HG03342 (cell line): ENCODE results near the gene RALA.
A peak's percentile ranks its signal among the peaks of the same experiment; 100 is the strongest.
"Not testable (repeated sequence)": the region's sequence is repeated elsewhere in the genome, so short reads cannot be mapped to it uniquely, and the experiment has no call there.

Experiments
- ATAC-seq: cut with Tn5 transposase; IDR thresholded peaks from one replicate; pipeline ENCODE4 v1.9.1; 2021; ENCODE audit warnings: mild to moderate bottlenecking, moderate library complexity; ENCODE audit not compliant: unreplicated experiment

Gene RALA

DNA sequence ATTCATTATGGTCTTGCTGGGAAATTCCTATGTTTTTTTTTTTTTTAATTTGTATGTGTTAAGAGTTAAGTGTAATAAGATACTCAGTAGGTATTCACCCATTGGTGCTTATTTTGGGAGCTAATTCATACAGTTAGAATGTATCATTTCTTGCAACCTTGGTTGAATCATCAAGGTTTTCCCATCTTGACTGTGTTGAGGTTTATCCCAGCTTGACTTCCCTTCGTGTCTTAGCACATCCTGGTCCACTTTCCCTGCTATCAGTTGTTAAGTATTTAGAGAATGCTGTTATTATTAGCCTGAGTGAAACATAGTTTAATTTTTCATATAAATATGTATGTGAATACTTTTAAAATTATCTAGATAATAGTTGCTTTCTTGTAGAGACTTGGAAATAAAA is 20.8 kb downstream of the RALA start:
- ATAC-seq: no peak

- ATAC-seq: no peak
These were observed 22.4 kb downstream of the RALA start for GRCh38 chr7:39645482-39646407.

DNA sequence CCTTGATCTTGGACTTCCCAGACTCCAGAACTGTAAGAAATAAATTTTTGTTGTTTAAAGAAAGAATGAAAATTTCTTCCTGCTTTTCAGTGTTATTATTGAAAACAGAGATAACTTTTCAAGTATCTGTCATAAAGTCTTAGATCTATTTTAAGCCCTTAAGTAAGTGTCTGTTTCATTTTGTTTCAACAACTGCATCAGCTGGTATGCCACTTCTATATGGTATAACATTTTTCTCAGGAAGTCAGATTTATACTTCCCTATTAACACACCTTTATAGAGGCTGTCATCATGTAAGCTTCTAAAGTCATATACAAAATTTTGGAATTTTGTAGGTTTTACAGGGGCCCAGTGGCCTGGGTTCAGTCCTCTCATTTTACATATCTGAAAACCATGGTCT is 24.4 kb downstream of the RALA start:
- ATAC-seq: no peak

DNA sequence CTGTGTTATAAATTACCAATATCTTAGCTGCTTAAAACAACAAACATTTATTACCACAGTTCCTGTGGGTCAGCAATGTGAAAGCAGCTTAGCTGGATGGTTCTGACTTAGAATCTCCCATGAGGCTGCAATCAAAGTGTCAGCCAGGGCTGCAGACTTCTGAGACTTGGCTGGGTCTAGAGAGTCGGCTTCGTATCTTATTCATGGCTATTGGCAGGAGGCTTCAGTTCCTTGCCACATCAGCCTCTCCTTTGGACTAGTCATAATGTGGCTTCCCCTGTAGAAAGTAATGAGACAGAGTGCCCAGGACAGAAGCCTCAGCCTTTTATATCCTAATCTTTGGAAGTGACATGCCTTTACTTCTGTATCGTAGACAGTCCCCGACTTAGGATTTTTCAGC is 27.3 kb downstream of the RALA start:
- no peak for ATAC-seq

GRCh38 chr7:39651265-39651664 is 27.9 kb downstream of the RALA start:
- no peak for ATAC-seq

GRCh38 chr7:39656415-39656814 is 33.0 kb downstream of the RALA start:
- ATAC-seq: peak; percentile 56

GRCh38 chr7:39659356-39660013 is 36.1 kb downstream of the RALA start:
- no peak for ATAC-seq

- ATAC-seq: no peak
These were observed 38.6 kb downstream of the RALA start for GRCh38 chr7:39661960-39662359.

GRCh38 chr7:39663263-39663662 is 39.9 kb downstream of the RALA start:
- ATAC-seq: no peak

GRCh38 chr7:39664057-39664456 is 40.7 kb downstream of the RALA start:
- ATAC-seq: no peak

DNA sequence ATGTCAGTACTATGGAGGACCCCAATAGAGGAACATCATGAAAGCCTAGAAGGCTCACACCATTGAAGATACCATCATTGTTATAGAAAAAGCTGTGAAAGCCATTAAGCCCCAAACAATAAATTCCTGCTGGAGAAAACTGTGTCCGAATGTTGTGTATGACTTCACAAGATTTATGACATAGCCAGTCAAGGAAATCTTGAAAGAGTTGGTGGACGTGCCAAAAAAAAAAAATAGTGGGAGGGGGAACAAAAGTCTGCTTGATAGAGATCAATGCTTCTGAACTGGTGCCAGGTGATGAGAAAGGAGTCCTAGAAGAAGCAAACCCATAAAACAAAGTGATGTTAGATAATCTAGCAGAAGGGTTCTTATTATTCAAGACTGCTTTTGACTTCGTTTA is 41.2 kb downstream of the RALA start:
- no peak for ATAC-seq

GRCh38 chr7:39666562-39666961 is 43.2 kb downstream of the RALA start:
- ATAC-seq: no peak

- no peak for ATAC-seq
These were observed 44.1 kb downstream of the RALA start for GRCh38 chr7:39667341-39667923.

DNA sequence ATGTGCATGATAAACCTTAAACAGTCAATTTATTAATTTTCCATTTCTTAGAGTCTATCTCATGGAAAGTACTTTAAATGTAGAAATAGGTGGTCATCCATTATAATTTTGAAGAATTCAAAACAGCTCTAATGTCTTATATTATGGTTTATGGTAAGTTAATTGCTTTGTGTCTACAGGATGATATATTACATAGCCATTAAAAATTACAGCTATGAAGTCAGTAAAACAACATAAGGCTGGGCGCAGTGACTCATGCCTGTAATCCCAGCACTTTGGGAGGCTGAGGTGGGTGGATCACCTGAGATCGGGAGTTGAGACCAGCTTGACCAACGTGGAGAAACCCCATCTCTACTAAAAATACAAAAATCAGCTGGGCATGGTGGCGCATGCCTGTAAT is 44.9 kb downstream of the RALA start:
- ATAC-seq: not testable (repeated sequence)

GRCh38 chr7:39670052-39670451 is 46.7 kb downstream of the RALA start:
- ATAC-seq: no peak

- no peak for ATAC-seq
These were observed 47.6 kb downstream of the RALA start for GRCh38 chr7:39670934-39671333.

DNA sequence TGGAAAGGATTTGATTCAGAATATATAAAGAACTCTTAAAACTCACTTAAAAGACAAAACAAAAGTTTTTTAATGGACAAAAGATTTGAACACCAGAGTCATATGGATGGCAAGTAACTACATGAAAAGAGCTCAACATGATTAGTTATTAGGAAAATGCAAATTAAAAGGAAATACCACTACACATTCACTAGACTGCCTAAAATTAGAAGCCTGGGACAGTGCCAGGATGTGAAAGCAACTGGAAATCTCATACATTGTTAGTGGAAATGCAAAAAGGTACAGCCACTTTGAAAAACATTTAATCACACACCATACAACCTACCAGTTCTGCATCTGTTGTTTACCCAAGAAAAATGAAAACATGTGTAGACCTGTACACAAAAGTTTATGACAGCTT is 48.8 kb downstream of the RALA start:
- ATAC-seq: no peak

- ATAC-seq: no peak
These were observed 50.5 kb downstream of the RALA start for GRCh38 chr7:39673868-39674267.

DNA sequence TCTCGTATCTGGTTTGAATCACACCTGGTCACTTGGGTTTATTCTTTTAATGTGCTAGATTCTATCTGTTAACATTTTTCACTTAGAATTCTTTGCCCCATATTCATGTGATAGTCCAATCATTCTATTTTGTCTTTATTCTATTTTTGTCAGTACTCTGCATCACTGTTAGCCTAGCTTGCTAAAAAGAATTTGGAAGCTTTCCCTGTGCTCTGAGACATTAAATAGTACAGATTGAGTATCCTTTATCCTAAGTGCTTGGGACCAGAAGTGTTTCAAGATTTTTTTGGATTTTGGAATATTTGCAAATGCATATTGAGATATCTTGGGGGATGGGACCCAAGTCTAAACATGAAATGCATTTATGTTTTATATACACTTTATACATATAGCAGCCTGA is 51.0 kb downstream of the RALA start:
- no peak for ATAC-seq

DNA sequence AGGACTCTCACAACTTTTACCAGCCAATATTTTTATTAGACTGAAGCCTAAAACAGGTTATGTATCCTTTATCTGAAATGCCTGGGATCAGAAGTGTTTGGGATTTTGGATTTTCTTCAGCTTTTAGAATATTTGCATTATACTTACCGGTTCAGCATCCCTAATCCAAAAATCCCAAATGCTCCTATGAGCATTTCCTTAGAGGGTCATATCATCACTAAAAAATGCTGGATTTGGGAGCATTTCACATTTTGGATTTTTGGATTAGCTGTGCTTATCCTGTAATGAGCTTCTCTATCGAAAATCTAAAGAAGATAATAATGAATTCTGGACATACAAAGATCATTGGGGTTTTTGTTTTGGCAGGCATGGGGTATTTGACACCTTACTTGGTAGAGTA is 53.0 kb downstream of the RALA start:
- ATAC-seq: no peak

GRCh38 chr7:39678930-39679709 is 55.7 kb downstream of the RALA start:
- ATAC-seq: no peak
